ENCODE data around the gene WNT7A.

The WNT7A gene

DNA sequence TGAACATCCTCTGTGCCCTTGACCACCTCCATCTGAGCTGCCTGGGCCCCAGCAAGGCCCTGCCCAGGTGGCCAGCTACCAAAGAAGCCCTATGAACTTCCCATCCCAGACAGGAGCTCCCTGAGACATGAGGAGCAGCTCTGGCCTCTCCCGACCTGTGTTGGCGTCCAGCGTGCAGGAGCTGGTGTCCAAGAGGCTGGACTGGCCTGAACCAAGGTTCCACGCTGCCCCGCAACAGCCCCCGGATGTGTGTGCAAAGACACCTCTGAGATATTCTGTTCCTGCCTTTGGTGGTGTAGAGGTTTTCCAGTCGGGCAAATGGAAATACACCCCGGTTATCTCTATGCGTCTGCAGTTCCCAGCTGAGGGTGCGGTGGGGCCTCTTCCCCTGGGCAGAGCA lies 42.1 kb downstream of the WNT7A start:
- Histone ChIP-seq H3K36me3 (no peaks in the 10 kb centered on the region), H3K4me1 (ENCODE audit: control insufficient read depth in 1 of 2, insufficient read depth in 1 of 2, low read depth in 1 of 2, low read length in 1 of 2) (no peaks in the 10 kb centered on the region), H3K27me3 (no peaks in the 10 kb centered on the region), H3K27ac (no peak overlapping the region), H3K9me3 (no peaks in the 10 kb centered on the region), H3K4me3 (ENCODE audit: low read depth in 1 of 2, low read length in 1 of 2) (no peak overlapping the region)
- TF ChIP-seq, protein P1, sequence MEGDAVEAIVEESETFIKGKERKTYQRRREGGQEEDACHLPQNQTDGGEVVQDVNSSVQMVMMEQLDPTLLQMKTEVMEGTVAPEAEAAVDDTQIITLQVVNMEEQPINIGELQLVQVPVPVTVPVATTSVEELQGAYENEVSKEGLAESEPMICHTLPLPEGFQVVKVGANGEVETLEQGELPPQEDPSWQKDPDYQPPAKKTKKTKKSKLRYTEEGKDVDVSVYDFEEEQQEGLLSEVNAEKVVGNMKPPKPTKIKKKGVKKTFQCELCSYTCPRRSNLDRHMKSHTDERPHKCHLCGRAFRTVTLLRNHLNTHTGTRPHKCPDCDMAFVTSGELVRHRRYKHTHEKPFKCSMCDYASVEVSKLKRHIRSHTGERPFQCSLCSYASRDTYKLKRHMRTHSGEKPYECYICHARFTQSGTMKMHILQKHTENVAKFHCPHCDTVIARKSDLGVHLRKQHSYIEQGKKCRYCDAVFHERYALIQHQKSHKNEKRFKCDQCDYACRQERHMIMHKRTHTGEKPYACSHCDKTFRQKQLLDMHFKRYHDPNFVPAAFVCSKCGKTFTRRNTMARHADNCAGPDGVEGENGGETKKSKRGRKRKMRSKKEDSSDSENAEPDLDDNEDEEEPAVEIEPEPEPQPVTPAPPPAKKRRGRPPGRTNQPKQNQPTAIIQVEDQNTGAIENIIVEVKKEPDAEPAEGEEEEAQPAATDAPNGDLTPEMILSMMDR (IDR thresholded peaks at IDR 0.05), result no peak

DNA sequence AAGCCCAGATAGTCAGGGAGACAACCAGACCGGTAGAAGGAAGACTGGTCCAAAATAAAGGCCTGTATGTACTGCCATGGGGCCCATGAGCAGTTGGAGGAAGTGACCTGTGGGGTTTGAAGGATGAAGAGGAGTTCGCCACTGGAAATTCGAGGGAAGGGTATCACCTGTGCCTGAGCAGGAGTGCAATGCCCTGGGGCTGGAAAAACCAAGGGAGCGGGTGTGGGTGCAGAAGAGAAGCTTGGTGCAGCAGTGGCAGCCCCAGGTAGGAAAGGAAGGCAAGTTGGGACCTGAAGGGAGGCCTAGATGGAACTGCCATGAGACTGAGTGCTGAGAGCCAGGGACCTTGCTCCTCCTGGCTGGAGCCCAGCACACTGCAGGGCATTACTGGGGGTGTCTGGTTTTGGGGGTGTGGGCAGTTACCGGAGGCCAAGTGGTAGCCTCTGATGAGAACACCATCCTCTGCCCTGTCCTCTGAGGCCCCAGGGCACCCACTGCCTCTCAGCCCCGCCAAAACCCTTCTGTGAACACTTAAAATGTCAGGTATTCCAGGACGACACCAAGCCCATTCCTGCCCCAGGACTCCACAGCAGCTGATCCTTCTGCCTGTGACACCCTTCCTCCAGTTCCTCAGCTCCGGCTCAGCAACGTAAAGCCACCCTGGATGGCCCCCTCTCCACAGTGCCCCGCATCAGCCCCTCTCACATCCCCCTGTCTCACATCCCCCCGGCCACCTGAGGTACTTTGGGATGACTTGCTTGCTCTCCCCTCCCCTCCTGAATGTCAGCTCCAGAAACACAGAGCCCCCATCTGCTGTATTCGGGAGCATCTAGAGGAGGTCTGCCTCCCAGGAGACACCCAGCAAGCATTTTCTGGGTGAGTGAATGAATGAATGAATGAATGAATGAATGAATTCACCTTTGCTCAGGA lies 42.9 kb downstream of the WNT7A start:
- H3K27ac ChIP-seq, result no peak overlapping the region
- H3K27me3 ChIP-seq, result no peaks in the 10 kb centered on the region
- no peaks in the 10 kb centered on the region for H3K9me3 ChIP-seq
- H3K4me1 ChIP-seq (ENCODE audit: control insufficient read depth in 1 of 2, insufficient read depth in 1 of 2, low read depth in 1 of 2, low read length in 1 of 2), result no peaks in the 10 kb centered on the region
- TF ChIP-seq, protein P1 (IDR thresholded peaks at IDR 0.05), result no peak
- H3K4me3 ChIP-seq (ENCODE audit: low read depth in 1 of 2, low read length in 1 of 2), result no peak overlapping the region
- no peaks in the 10 kb centered on the region for H3K36me3 ChIP-seq

- TF ChIP-seq, protein P1 (IDR thresholded peaks at IDR 0.05), result no peak
- Histone ChIP-seq H3K9me3 (no peaks in the 10 kb centered on the region), H3K4me1 (ENCODE audit: control insufficient read depth in 1 of 2, insufficient read depth in 1 of 2, low read depth in 1 of 2, low read length in 1 of 2) (no peaks in the 10 kb centered on the region), H3K27ac (no peak overlapping the region), H3K4me3 (ENCODE audit: low read depth in 1 of 2, low read length in 1 of 2) (no peak overlapping the region), H3K36me3 (no peaks in the 10 kb centered on the region), H3K27me3 (no peaks in the 10 kb centered on the region)
Measured at GRCh38 chr3:13835246-13835645, 44.6 kb downstream of the WNT7A start.

DNA sequence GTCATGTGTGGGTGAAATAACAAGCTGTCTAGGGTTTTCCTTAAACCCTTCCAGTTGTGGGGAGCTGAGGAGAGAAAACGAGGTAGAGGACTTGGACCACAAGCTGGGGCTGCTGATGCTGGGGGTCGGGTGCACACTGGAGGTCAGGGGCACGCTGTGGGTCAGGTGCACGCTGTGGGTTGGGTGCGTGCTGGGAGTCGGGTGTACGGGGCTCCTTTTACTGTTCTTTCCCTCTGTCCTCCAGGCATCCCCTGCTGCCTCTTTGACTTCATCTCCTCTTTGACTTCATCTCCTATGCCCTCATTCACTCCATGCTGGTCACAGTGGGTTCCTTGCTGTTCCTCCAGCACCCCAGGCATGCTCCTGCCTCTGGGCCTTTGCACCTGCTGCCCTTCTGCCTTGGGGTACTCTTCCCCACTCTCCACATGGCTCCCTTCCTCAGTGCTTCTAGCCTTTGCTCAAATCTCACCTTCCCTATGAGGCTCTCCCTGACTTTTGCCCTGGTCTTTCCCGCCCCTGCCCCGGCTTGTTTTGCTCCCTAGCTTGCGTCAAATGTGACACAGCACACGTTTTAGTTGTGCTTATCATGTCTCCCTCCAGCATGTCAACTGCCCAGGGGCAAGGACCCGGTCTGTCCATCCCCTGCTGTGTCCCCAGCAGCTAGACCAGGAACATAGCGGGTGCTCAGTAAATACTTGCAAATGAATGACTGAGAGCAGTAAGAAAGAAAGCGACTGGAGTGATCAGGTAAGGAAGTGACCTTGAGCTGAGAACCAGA lies 45.4 kb downstream of the WNT7A start:
- no peak overlapping the region for H3K4me3 ChIP-seq (ENCODE audit: low read depth in 1 of 2, low read length in 1 of 2)
- H3K27ac ChIP-seq, result no peak overlapping the region
- H3K36me3 ChIP-seq, result no peaks in the 10 kb centered on the region
- H3K4me1 ChIP-seq (ENCODE audit: control insufficient read depth in 1 of 2, insufficient read depth in 1 of 2, low read depth in 1 of 2, low read length in 1 of 2), result no peaks in the 10 kb centered on the region
- H3K27me3 ChIP-seq, result no peaks in the 10 kb centered on the region
- no peaks in the 10 kb centered on the region for H3K9me3 ChIP-seq
- TF ChIP-seq, protein P1 (IDR thresholded peaks at IDR 0.05), result no peak

GRCh38 chr3:13833506-13834257 lies 46.2 kb downstream of the WNT7A start:
- no peak overlapping the region for H3K4me3 ChIP-seq (ENCODE audit: low read depth in 1 of 2, low read length in 1 of 2)
- H3K27me3 ChIP-seq, result no peaks in the 10 kb centered on the region
- H3K4me1 ChIP-seq (ENCODE audit: control insufficient read depth in 1 of 2, insufficient read depth in 1 of 2, low read depth in 1 of 2, low read length in 1 of 2), result no peaks in the 10 kb centered on the region
- TF ChIP-seq, protein P1 (IDR thresholded peaks at IDR 0.05), result no peak
- H3K27ac ChIP-seq, result no peak overlapping the region
- H3K36me3 ChIP-seq, result no peaks in the 10 kb centered on the region
- no peaks in the 10 kb centered on the region for H3K9me3 ChIP-seq
